Measurements from ENCODE around the gene PIEZO2.

PIEZO2 gene

GRCh38 chr18:10822456-10822855 lies 326.9 kb downstream of the PIEZO2 start:
- no peak overlapping the region for H2BK15ac ChIP-seq (ENCODE audit: low read depth, poor library complexity, severe bottlenecking)
- H3K4me3 ChIP-seq (ENCODE audit: insufficient read depth in 1 of 2, low read depth in 1 of 2, low read length in 2 of 2) = no peak overlapping the region
- peak overlapping the region; percentile 60 for H4K8ac ChIP-seq (ENCODE audit: low read length)
- no peaks in the 10 kb centered on the region for H3K79me1 ChIP-seq (replicated peaks; ENCODE audit: low read length, poor library complexity, severe bottlenecking)
- peak overlapping the region in 1 of 2 experiments; percentile 37 for H3K18ac ChIP-seq (ENCODE audit: low read depth in 1 of 2, low read length in 2 of 2)
- H3K14ac ChIP-seq (ENCODE audit: low read length in 2 of 2) = no peak overlapping the region
- H3K23ac ChIP-seq (ENCODE audit: low read length in 2 of 2) = no peak overlapping the region
- H3K27me3 ChIP-seq (ENCODE audit: control insufficient read depth in 1 of 2, insufficient read depth in 1 of 2, low read length in 2 of 2) = no peaks in the 10 kb centered on the region
- H2AK5ac ChIP-seq (ENCODE audit: low read length, severe bottlenecking) = no peak overlapping the region
- 26% methylated on average over 6 of the region's 6 CpGs for WGBS
- H3K27ac ChIP-seq (ENCODE audit: low read length, poor library complexity, severe bottlenecking) = no peak overlapping the region
- no peak overlapping the region for H3K4me2 ChIP-seq (ENCODE audit: low read length, poor library complexity, severe bottlenecking)
- peak overlapping the region in 1 of 2 experiments; percentile 87 for H3K4ac ChIP-seq (ENCODE audit: low read depth in 1 of 2, low read length in 2 of 2)
- H3K9ac ChIP-seq (ENCODE audit: low read length) = no peak overlapping the region
- no peak overlapping the region for H2BK12ac ChIP-seq (ENCODE audit: low read length in 2 of 2)
- no peak overlapping the region for H2BK5ac ChIP-seq (ENCODE audit: low read depth, low read length, poor library complexity, severe bottlenecking)
- DNase-seq = no peak
- no peak overlapping the region for H2AFZ ChIP-seq (ENCODE audit: low read depth, low read length)
- no peak overlapping the region for H2BK120ac ChIP-seq (ENCODE audit: low read depth, low read length)
- no peak overlapping the region for H4K91ac ChIP-seq (ENCODE audit: low read length)
- H3K9me3 ChIP-seq (ENCODE audit: control insufficient read depth, low read length) = peaks cover 15% of the 10 kb centered on the region
- peaks cover 3% of the 10 kb centered on the region for H3K4me1 ChIP-seq (ENCODE audit: control insufficient read depth, insufficient read depth, low read depth, low read length)
- H3K36me3 ChIP-seq (ENCODE audit: control insufficient read depth in 1 of 2, insufficient read depth in 2 of 2, low read depth in 1 of 2, low read length in 2 of 2) = no peaks in the 10 kb centered on the region

GRCh38 chr18:10820681-10821080 lies 328.7 kb downstream of the PIEZO2 start:
- Histone ChIP-seq H3K4ac (ENCODE audit: low read depth in 1 of 2, low read length in 2 of 2) (no peak overlapping the region), H3K14ac (ENCODE audit: low read length in 2 of 2) (no peak overlapping the region), H3K18ac (ENCODE audit: low read depth in 1 of 2, low read length in 2 of 2) (no peak overlapping the region), H4K8ac (ENCODE audit: low read length) (no peak overlapping the region), H3K9me3 (ENCODE audit: control insufficient read depth, low read length) (peaks cover 15% of the 10 kb centered on the region), H3K23ac (ENCODE audit: low read length in 2 of 2) (no peak overlapping the region), H3K9ac (ENCODE audit: low read length) (no peak overlapping the region), H4K91ac (ENCODE audit: low read length) (no peak overlapping the region), H3K4me1 (ENCODE audit: control insufficient read depth, insufficient read depth, low read depth, low read length) (peaks cover 3% of the 10 kb centered on the region), H2BK15ac (ENCODE audit: low read depth, poor library complexity, severe bottlenecking) (no peak overlapping the region), H2BK12ac (ENCODE audit: low read length in 2 of 2) (no peak overlapping the region), H2AFZ (ENCODE audit: low read depth, low read length) (no peak overlapping the region), H3K27me3 (ENCODE audit: control insufficient read depth in 1 of 2, insufficient read depth in 1 of 2, low read length in 2 of 2) (no peaks in the 10 kb centered on the region), H3K36me3 (ENCODE audit: control insufficient read depth in 1 of 2, insufficient read depth in 2 of 2, low read depth in 1 of 2, low read length in 2 of 2) (no peaks in the 10 kb centered on the region), H3K27ac (ENCODE audit: low read length, poor library complexity, severe bottlenecking) (no peak overlapping the region), H2BK120ac (ENCODE audit: low read depth, low read length) (no peak overlapping the region), H3K4me2 (ENCODE audit: low read length, poor library complexity, severe bottlenecking) (no peak overlapping the region), H3K4me3 (ENCODE audit: insufficient read depth in 1 of 2, low read depth in 1 of 2, low read length in 2 of 2) (no peak overlapping the region), H2BK5ac (ENCODE audit: low read depth, low read length, poor library complexity, severe bottlenecking) (no peak overlapping the region), H3K79me1 (replicated peaks; ENCODE audit: low read length, poor library complexity, severe bottlenecking) (no peaks in the 10 kb centered on the region), H2AK5ac (ENCODE audit: low read length, severe bottlenecking) (no peak overlapping the region)
- 88% methylated on average over 5 of the region's 5 CpGs for WGBS
- no peak for DNase-seq

GRCh38 chr18:10814336-10814735 lies 335.0 kb downstream of the PIEZO2 start:
- Histone ChIP-seq H3K4me3 (ENCODE audit: insufficient read depth in 1 of 2, low read depth in 1 of 2, low read length in 2 of 2) (no peak overlapping the region), H2BK15ac (ENCODE audit: low read depth, poor library complexity, severe bottlenecking) (no peak overlapping the region), H3K27me3 (ENCODE audit: control insufficient read depth in 1 of 2, insufficient read depth in 1 of 2, low read length in 2 of 2) (no peaks in the 10 kb centered on the region), H3K4me2 (ENCODE audit: low read length, poor library complexity, severe bottlenecking) (no peak overlapping the region), H2BK5ac (ENCODE audit: low read depth, low read length, poor library complexity, severe bottlenecking) (no peak overlapping the region), H3K4me1 (ENCODE audit: control insufficient read depth, insufficient read depth, low read depth, low read length) (no peaks in the 10 kb centered on the region), H3K9ac (ENCODE audit: low read length) (no peak overlapping the region), H2BK120ac (ENCODE audit: low read depth, low read length) (no peak overlapping the region), H3K23ac (ENCODE audit: low read length in 2 of 2) (no peak overlapping the region), H2BK12ac (ENCODE audit: low read length in 2 of 2) (no peak overlapping the region), H4K8ac (ENCODE audit: low read length) (no peak overlapping the region), H3K27ac (ENCODE audit: low read length, poor library complexity, severe bottlenecking) (no peak overlapping the region), H3K18ac (ENCODE audit: low read depth in 1 of 2, low read length in 2 of 2) (no peak overlapping the region), H4K91ac (ENCODE audit: low read length) (no peak overlapping the region), H3K79me1 (replicated peaks; ENCODE audit: low read length, poor library complexity, severe bottlenecking) (no peaks in the 10 kb centered on the region), H3K9me3 (ENCODE audit: control insufficient read depth, low read length) (no peaks in the 10 kb centered on the region), H2AK5ac (ENCODE audit: low read length, severe bottlenecking) (no peak overlapping the region), H3K36me3 (ENCODE audit: control insufficient read depth in 1 of 2, insufficient read depth in 2 of 2, low read depth in 1 of 2, low read length in 2 of 2) (no peaks in the 10 kb centered on the region), H2AFZ (ENCODE audit: low read depth, low read length) (no peak overlapping the region), H3K14ac (ENCODE audit: low read length in 2 of 2) (no peak overlapping the region), H3K4ac (ENCODE audit: low read depth in 1 of 2, low read length in 2 of 2) (no peak overlapping the region)
- no peak for DNase-seq
- 95% methylated on average over 3 of the region's 4 CpGs for WGBS

- H3K4me2 ChIP-seq (ENCODE audit: low read length, poor library complexity, severe bottlenecking) = no peak overlapping the region
- H3K9ac ChIP-seq (ENCODE audit: low read length) = no peak overlapping the region
- peaks cover 1% of the 10 kb centered on the region for H3K4me1 ChIP-seq (ENCODE audit: control insufficient read depth, insufficient read depth, low read depth, low read length)
- no peaks in the 10 kb centered on the region for H3K79me1 ChIP-seq (replicated peaks; ENCODE audit: low read length, poor library complexity, severe bottlenecking)
- H4K91ac ChIP-seq (ENCODE audit: low read length) = no peak overlapping the region
- no peak overlapping the region for H4K8ac ChIP-seq (ENCODE audit: low read length)
- no peak overlapping the region for H2AFZ ChIP-seq (ENCODE audit: low read depth, low read length)
- H3K36me3 ChIP-seq (ENCODE audit: control insufficient read depth in 1 of 2, insufficient read depth in 2 of 2, low read depth in 1 of 2, low read length in 2 of 2) = no peaks in the 10 kb centered on the region
- 94% methylated on average over 3 of the region's 3 CpGs for WGBS
- no peak overlapping the region for H3K4ac ChIP-seq (ENCODE audit: low read depth in 1 of 2, low read length in 2 of 2)
- H3K14ac ChIP-seq (ENCODE audit: low read length in 2 of 2) = no peak overlapping the region
- H3K27me3 ChIP-seq (ENCODE audit: control insufficient read depth in 1 of 2, insufficient read depth in 1 of 2, low read length in 2 of 2) = peaks cover 0 to 7% of the 10 kb centered on the region in 2 experiments
- no peak overlapping the region for H2BK12ac ChIP-seq (ENCODE audit: low read length in 2 of 2)
- H3K4me3 ChIP-seq (ENCODE audit: insufficient read depth in 1 of 2, low read depth in 1 of 2, low read length in 2 of 2) = no peak overlapping the region
- no peaks in the 10 kb centered on the region for H3K9me3 ChIP-seq (ENCODE audit: control insufficient read depth, low read length)
- H3K23ac ChIP-seq (ENCODE audit: low read length in 2 of 2) = no peak overlapping the region
- no peak overlapping the region for H3K18ac ChIP-seq (ENCODE audit: low read depth in 1 of 2, low read length in 2 of 2)
- no peak overlapping the region for H3K27ac ChIP-seq (ENCODE audit: low read length, poor library complexity, severe bottlenecking)
- no peak overlapping the region for H2BK120ac ChIP-seq (ENCODE audit: low read depth, low read length)
- no peak for DNase-seq
- no peak overlapping the region for H2AK5ac ChIP-seq (ENCODE audit: low read length, severe bottlenecking)
- H2BK15ac ChIP-seq (ENCODE audit: low read depth, poor library complexity, severe bottlenecking) = no peak overlapping the region
- H2BK5ac ChIP-seq (ENCODE audit: low read depth, low read length, poor library complexity, severe bottlenecking) = no peak overlapping the region
Measured at GRCh38 chr18:10805587-10806118, 343.7 kb downstream of the PIEZO2 start.

All from mesenchymal stem cell (in vitro differentiated cells and primary cell).